Ishikawa (cell line): ENCODE measurements around the gene NEAT1.

Experiments used
- CEBPB ChIP-seq: IDR thresholded peaks from 2 replicates; pipeline ENCODE4 v1.6.1; 2012
- CREB1 ChIP-seq: IDR thresholded peaks from 2 replicates; pipeline ENCODE4 v1.6.1; 2012; ENCODE audit warnings: low read depth
- EGR1 ChIP-seq: IDR thresholded peaks from 2 replicates; pipeline ENCODE4 v1.6.1; 2012
- EP300 ChIP-seq: IDR thresholded peaks from 2 replicates; pipeline ENCODE4 v1.6.1; 2012; ENCODE audit warnings: borderline replicate concordance
- FOXM1 ChIP-seq: IDR thresholded peaks from 2 replicates; pipeline ENCODE4 v1.6.1; 2012; ENCODE audit warnings: low read depth, borderline replicate concordance
- NFIC ChIP-seq: IDR thresholded peaks from 2 replicates; pipeline ENCODE4 v1.6.1; 2012
- RAD21 ChIP-seq: IDR thresholded peaks from 2 replicates; pipeline ENCODE4 v1.6.1; 2012; ENCODE audit warnings: low read depth
- TAF1 ChIP-seq: IDR thresholded peaks from 2 replicates; pipeline ENCODE4 v1.6.1; 2012; ENCODE audit warnings: low read depth, mild to moderate bottlenecking
- TCF12 ChIP-seq: IDR thresholded peaks from 2 replicates; pipeline ENCODE4 v1.6.1; 2012; ENCODE audit warnings: low read depth
- TEAD4 ChIP-seq: IDR thresholded peaks from 2 replicates; pipeline ENCODE4 v1.6.1; 2012
- YY1 ChIP-seq: IDR thresholded peaks from 2 replicates; pipeline ENCODE4 v1.6.1; 2012; ENCODE audit warnings: low read depth
- ZBTB7A ChIP-seq: IDR thresholded peaks from 2 replicates; pipeline ENCODE4 v1.6.1; 2012; ENCODE audit warnings: low read depth
- TF ChIP-seq, protein P1 (sequence below): IDR thresholded peaks from 2 replicates; pipeline ENCODE4 v1.6.1; 2012
- TF ChIP-seq, protein P2 (sequence below): IDR thresholded peaks from 2 replicates; pipeline ENCODE4 v1.6.1; 2012
- TF ChIP-seq, protein P3 (sequence below): IDR thresholded peaks from 2 replicates; pipeline ENCODE4 v1.6.1; 2012; ENCODE audit warnings: low read depth, mild to moderate bottlenecking

The NEAT1 gene

DNA sequence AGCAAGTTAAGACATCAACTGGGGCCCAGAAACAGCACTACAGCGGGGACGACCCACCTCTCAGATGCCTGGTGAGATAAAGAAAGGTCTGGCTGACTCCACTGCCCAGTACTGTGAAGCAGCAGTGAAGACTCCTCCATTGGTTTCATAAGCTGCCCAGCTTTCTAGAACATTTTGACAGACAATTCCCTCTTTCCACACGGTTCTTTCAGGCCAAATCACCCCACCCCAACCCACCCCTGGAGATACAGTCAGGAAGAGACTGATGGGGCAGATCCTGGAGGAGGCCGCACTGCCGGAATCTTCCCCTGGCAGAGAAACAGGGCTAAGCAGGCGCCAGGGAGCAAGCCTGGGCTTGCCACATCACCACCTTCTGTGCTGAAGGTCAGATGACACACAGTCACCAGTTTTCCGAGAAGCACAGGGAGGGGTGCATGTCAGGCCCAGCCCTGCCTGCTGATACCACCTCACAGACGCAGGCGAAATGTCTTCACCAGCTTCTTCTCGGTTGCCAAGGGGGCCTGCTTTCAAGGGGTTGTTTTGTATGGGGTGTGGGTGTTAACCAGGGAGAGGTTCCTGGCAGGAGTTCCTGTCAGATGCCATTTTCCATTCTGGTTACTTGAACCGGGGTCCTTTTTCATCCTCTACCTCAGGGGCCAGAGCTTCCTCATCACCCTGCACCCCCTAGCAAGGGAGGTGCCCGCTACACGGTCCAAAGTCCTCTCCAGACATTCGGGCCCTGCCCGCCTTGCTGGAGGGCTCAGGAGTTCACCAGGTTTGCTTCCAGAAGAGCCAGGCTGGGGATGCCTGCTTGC, 1.4 kb upstream of the NEAT1 start:
- 0 out of 2 replicates have a peak, but pooled peaks have one; percentile 25 for TF ChIP-seq YY1
- TF ChIP-seq, protein P1, sequence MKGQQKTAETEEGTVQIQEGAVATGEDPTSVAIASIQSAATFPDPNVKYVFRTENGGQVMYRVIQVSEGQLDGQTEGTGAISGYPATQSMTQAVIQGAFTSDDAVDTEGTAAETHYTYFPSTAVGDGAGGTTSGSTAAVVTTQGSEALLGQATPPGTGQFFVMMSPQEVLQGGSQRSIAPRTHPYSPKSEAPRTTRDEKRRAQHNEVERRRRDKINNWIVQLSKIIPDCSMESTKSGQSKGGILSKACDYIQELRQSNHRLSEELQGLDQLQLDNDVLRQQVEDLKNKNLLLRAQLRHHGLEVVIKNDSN, result peak; percentile 71
- no peak for TF ChIP-seq TEAD4
- TF ChIP-seq RAD21, result no peak
- peak; percentile 59; the same call in 1 of the 2 replicates for TF ChIP-seq EP300
- TF ChIP-seq, protein P2, sequence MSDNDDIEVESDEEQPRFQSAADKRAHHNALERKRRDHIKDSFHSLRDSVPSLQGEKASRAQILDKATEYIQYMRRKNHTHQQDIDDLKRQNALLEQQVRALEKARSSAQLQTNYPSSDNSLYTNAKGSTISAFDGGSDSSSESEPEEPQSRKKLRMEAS, result peak; percentile 73
- TF ChIP-seq CEBPB, result peak; percentile 27; the same call in 1 of the 2 replicates
- no peak for TF ChIP-seq ZBTB7A
- TF ChIP-seq TCF12, result peak; percentile 72
- TF ChIP-seq NFIC, result no peak; the same call in 1 of the 2 replicates

DNA sequence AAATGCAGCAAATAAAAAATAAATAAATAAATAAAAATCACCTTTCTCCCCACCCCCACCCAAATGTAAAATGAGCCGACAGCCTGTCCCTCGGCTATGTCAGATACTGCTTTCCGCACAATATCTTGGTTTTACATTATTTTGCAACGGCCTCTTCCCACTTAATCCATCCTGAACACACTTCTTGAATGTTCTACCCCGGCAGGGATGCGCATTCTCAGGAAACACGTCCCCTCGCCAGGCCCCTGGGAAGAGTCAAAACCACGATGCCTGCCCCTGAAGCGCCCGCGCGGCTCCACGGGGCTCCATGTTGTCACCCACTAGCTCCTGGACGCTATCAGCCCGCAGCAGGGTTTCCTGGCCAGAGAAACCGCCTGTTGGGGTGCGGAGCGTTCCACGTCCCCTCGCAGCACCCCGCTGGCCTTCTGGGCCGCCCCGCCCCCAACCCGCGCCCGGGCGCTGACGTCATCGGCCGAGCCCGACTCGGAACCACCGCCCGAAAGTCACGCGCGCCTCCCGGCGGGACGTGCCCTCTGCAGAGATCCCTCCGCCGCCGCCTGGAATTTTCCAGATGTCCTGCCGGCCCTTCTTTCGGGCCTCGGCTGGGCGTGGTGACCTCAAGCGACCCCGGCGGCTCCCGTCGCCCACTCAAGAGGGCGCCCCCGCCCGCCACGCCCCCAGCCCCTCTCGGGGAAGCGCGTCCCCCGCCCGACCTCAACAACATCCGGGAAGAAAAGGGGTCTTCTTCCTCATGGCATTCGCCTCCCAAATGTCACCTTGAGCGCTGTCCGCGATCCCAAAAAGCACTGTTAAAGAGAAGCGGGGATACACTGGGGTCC, 585 bp upstream of the NEAT1 start:
- TF ChIP-seq, protein P3, sequence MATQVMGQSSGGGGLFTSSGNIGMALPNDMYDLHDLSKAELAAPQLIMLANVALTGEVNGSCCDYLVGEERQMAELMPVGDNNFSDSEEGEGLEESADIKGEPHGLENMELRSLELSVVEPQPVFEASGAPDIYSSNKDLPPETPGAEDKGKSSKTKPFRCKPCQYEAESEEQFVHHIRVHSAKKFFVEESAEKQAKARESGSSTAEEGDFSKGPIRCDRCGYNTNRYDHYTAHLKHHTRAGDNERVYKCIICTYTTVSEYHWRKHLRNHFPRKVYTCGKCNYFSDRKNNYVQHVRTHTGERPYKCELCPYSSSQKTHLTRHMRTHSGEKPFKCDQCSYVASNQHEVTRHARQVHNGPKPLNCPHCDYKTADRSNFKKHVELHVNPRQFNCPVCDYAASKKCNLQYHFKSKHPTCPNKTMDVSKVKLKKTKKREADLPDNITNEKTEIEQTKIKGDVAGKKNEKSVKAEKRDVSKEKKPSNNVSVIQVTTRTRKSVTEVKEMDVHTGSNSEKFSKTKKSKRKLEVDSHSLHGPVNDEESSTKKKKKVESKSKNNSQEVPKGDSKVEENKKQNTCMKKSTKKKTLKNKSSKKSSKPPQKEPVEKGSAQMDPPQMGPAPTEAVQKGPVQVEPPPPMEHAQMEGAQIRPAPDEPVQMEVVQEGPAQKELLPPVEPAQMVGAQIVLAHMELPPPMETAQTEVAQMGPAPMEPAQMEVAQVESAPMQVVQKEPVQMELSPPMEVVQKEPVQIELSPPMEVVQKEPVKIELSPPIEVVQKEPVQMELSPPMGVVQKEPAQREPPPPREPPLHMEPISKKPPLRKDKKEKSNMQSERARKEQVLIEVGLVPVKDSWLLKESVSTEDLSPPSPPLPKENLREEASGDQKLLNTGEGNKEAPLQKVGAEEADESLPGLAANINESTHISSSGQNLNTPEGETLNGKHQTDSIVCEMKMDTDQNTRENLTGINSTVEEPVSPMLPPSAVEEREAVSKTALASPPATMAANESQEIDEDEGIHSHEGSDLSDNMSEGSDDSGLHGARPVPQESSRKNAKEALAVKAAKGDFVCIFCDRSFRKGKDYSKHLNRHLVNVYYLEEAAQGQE, result no peak
- peak; percentile 78 for TF ChIP-seq CREB1
- peak; percentile 10; the same call in 1 of the 2 replicates for TF ChIP-seq CEBPB
- TF ChIP-seq TAF1, result peak; percentile 78
- 0 out of 2 replicates have a peak, but pooled peaks have one; percentile 21 for TF ChIP-seq YY1
- TF ChIP-seq, protein P1, result peak; percentile 80
- peak; percentile 24; the same call in 1 of the 2 replicates for TF ChIP-seq RAD21
- peak; percentile 62; the same call in 1 of the 2 replicates for TF ChIP-seq FOXM1
- peak; percentile 90 for TF ChIP-seq TCF12
- peak; percentile 63 for TF ChIP-seq NFIC
- TF ChIP-seq EGR1, result no peak
- peak; percentile 79 for TF ChIP-seq ZBTB7A
- peak; percentile 80 for TF ChIP-seq EP300
- TF ChIP-seq, protein P2, result peak; percentile 88
- peak; percentile 70 for TF ChIP-seq TEAD4

DNA sequence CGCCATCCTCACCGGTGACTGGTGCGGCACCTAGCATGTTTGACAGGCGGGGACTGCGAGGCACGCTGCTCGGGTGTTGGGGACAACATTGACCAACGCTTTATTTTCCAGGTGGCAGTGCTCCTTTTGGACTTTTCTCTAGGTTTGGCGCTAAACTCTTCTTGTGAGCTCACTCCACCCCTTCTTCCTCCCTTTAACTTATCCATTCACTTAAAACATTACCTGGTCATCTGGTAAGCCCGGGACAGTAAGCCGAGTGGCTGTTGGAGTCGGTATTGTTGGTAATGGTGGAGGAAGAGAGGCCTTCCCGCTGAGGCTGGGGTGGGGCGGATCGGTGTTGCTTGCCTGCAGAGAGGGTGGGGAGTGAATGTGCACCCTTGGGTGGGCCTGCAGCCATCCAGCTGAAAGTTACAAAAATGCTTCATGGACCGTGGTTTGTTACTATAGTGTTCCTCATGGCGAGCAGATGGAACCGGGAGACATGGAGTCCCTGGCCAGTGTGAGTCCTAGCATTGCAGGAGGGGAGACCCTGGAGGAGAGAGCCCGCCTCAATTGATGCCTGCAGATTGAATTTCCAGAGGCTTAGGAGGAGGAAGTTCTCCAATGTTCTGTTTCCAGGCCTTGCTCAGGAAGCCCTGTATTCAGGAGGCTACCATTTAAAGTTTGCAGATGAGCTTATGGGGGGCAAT, 1.1 kb downstream of the NEAT1 start:
- TF ChIP-seq, protein P2, result no peak
- TF ChIP-seq TEAD4 (no peak), TAF1 (no peak), CEBPB (no peak), FOXM1 (no peak), CREB1 (no peak), EP300 (no peak), TCF12 (no peak), YY1 (no peak), RAD21 (no peak)
- TF ChIP-seq, protein P3, result no peak
- TF ChIP-seq, protein P1, result no peak
